GM12891 (cell line): ENCODE measurements around the gene GAREM2.

Experiments used
- PAX5 ChIP-seq: IDR thresholded peaks from 2 replicates; pipeline ENCODE4 v1.6.1; 2011; ENCODE audit warnings: low read length, moderate library complexity, mild to moderate bottlenecking; ENCODE audit not compliant: insufficient read depth, severe bottlenecking
- POLR2A ChIP-seq: IDR thresholded peaks from 2 replicates; pipeline ENCODE4 v1.6.1; 2011; ENCODE audit warnings: low read depth, low read length, control low read depth
- POLR2AphosphoS5 ChIP-seq: IDR thresholded peaks from 2 replicates; pipeline ENCODE4 v1.6.1; 2011; ENCODE audit warnings: low read depth, low read length, control low read depth
- POU2F2 ChIP-seq: IDR thresholded peaks from 2 replicates; pipeline ENCODE4 v1.6.1; 2011; ENCODE audit warnings: low read depth, mild to moderate bottlenecking, control low read depth, low read length, moderate library complexity
- SPI1 ChIP-seq: IDR thresholded peaks from 2 replicates; pipeline ENCODE4 v1.6.1; 2011; ENCODE audit warnings: low read depth, low read length, control low read depth
- TAF1 ChIP-seq: IDR thresholded peaks from 2 replicates; pipeline ENCODE4 v1.6.1; 2011; ENCODE audit warnings: low read depth, low read length, control low read depth

DNA sequence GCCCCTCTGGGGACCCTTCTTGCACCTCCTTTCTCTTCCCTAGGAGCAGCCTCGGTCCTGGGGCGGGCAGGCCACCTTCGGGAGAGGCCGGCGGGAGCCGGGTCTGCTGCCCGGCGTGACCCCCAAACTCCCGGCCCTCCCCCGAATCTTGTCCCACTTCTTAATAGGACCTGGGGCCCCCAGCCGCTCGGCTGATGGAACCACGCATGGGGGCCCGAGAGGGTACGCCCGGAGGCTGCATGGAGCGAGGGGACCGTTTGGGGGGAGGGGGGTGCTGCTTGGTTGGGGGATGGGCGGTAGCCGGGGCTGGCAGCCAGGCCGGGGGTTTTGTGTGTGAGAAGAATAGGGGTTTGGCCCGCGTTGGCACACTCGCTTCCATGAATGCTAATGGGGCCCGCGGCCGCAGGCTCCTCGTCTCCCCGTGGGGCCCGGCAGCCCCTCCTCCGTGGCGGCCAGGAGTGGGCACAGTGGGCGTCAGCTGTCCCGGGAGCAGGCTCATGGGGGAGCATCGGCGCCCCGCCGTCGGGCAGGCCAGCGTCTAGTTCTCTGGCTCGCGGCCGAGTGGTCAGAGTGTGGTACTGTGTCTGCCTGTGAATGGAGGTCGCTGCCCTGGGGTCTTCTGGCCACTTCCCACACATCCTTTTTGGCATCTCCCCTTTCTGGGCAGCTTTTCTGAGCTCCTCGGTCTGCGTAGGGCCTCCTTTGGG is 1.0 kb downstream of the GAREM2 start:
- TF ChIP-seq POLR2A (no peak), POLR2AphosphoS5 (no peak), SPI1 (no peak), TAF1 (no peak), POU2F2 (no peak), PAX5 (no peak)
